Neural progenitor cell (in vitro differentiated cells): Measurements from ENCODE around the gene MEGF6. TPM values are rescaled to one million over a fixed set of nuclear protein-coding genes. Genes with fewer than 3 reads are reported as not detected.

Experiments
- DNase-seq: peaks from one replicate; pipeline ENCODE4 v3.0.0-alpha.2; 2016; ENCODE audit warnings: low spot score
- H2AFZ ChIP-seq: fragments of 200-600 bp; sonication (generic); replicated peaks from 2 replicates; pipeline ENCODE4 v1.6.1; 2016; ENCODE audit warnings: antibody characterized with exemption
- H3F3A ChIP-seq: fragments of 200-600 bp; sonication (generic); 2 replicates; pipeline ENCODE4 v1.6.1; 2016; ENCODE audit warnings: antibody characterized with exemption, low read depth
- H3K27ac ChIP-seq: fragments of 200-600 bp; sonication (generic); 2 replicates; pipeline ENCODE4 v1.5.1; 2016; ENCODE audit warnings: mild to moderate bottlenecking
- H3K27me3 ChIP-seq: fragments of 200-600 bp; sonication (generic); 2 replicates; pipeline ENCODE4 v1.6.1; 2016; ENCODE audit warnings: mild to moderate bottlenecking, moderate library complexity
- H3K36me3 ChIP-seq: fragments of 200-600 bp; sonication (generic); 2 replicates; pipeline ENCODE4 v1.5.1; 2016
- H3K4me1 ChIP-seq: fragments of 200-600 bp; sonication (generic); 2 replicates; pipeline ENCODE4 v1.6.1; 2016; ENCODE audit warnings: mixed run types
- H3K4me2 ChIP-seq: fragments of 200-600 bp; sonication (generic); 2 replicates; pipeline ENCODE4 v1.6.1; 2016
- H3K4me3 ChIP-seq: fragments of 200-600 bp; sonication (generic); 2 replicates; pipeline ENCODE4 v1.5.1; 2016
- H3K79me2 ChIP-seq: fragments of 200-600 bp; sonication (generic); 2 replicates; pipeline ENCODE4 v1.6.1; 2016; ENCODE audit warnings: low read depth
- H3K9ac ChIP-seq: fragments of 200-600 bp; sonication (generic); 2 replicates; pipeline ENCODE4 v1.6.1; 2016
- H3K9me3 ChIP-seq: fragments of 200-600 bp; sonication (generic); 2 replicates; pipeline ENCODE4 v1.5.1; 2016; ENCODE audit warnings: low read depth
- H4K20me1 ChIP-seq: fragments of 200-600 bp; sonication (generic); 2 replicates; pipeline ENCODE4 v1.6.1; 2016; ENCODE audit warnings: low read depth
- H3K27ac Mint-ChIP-seq: 3 replicates; pipeline ENCODE4 v1.8.0; 2021; ENCODE audit warnings: mixed read lengths
- H3K27me3 Mint-ChIP-seq: 2 replicates; pipeline ENCODE4 v1.8.0; 2022; ENCODE audit warnings: low read depth, mild to moderate bottlenecking, inconsistent platforms, moderate library complexity, mixed read lengths; ENCODE audit not compliant: insufficient read depth
- H3K36me3 Mint-ChIP-seq: 3 replicates; pipeline ENCODE4 v1.8.0; 2021; ENCODE audit warnings: mixed read lengths
- H3K4me1 Mint-ChIP-seq: 3 replicates; pipeline ENCODE4 v1.8.0; 2021; ENCODE audit warnings: mixed read lengths
- H3K4me3 Mint-ChIP-seq: 3 replicates; pipeline ENCODE4 v1.8.0; 2021; ENCODE audit warnings: mild to moderate bottlenecking, moderate library complexity, mixed read lengths
- H3K9me3 Mint-ChIP-seq: 3 replicates; pipeline ENCODE4 v1.8.0; 2020; ENCODE audit warnings: mixed read lengths
- CTCF ChIP-seq: fragments of 200-600 bp; sonication (generic); IDR thresholded peaks from 2 replicates; pipeline ENCODE4 v1.5.1; 2017; ENCODE audit warnings: antibody characterized with exemption, mild to moderate bottlenecking
- EZH2 ChIP-seq: fragments of 200-600 bp; sonication (generic); IDR thresholded peaks from 2 replicates; pipeline ENCODE4 v1.6.1; 2017; ENCODE audit warnings: antibody characterized with exemption, mild to moderate bottlenecking, moderate library complexity
- EZH2phosphoT487 ChIP-seq: fragments of 200-600 bp; sonication (generic); IDR thresholded peaks from 2 replicates; pipeline ENCODE4 v1.6.1; 2017; ENCODE audit warnings: antibody characterized with exemption
- total RNA-seq: library from RNA; depleted of rRNA; stranded (reverse); fragments of >200 nt; gene quantifications from 2 replicates; pipeline ENCODE4 v1.2.3, GENCODE V29; 2015; ENCODE audit warnings: low replicate concordance

The MEGF6 gene
- total RNA-seq, 1 donor from 2014 or later: 1.7 TPM

DNA sequence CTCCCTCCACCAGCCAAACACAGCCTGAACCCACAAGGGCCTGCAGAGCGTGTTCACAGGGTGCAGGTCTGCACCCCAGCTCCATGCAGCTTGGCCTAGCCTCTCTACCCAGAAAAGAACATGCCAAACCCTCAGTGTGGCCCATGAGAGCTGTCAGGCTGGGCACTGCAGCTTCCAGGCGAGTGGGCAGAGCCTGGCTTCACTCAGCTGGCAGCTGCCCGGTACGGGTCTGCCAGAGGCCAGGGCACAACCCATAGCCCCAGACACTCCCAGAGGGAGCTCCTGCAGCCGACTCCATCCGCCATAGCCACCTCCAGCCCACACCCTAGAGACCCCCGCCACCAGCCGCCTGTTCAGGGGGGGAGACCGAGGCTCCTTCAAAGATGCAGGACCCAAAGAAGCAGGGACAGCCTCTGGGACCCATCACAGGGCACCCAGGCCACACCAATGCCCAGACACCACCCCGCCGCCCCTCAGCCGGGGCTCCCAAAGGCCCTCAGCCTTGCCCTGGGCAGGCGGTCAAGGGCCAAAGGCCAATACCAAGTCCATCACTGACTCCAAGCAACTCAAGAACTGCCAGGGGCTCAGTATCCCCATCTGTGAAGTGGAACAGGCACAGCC is 42.4 kb downstream of the MEGF6 start:
- no peaks in the 10 kb centered on the region for H3K27me3 ChIP-seq
- H3K9ac ChIP-seq: no peak overlapping the region
- H3K27me3 Mint-ChIP-seq: peaks cover 2% of the 10 kb centered on the region
- H3K4me1 Mint-ChIP-seq: peaks cover 2% of the 10 kb centered on the region
- H3K36me3 ChIP-seq: no peaks in the 10 kb centered on the region
- H3K4me1 ChIP-seq: no peaks in the 10 kb centered on the region
- no peak overlapping the region for H3K4me2 ChIP-seq
- no peaks in the 10 kb centered on the region for H3K9me3 ChIP-seq
- H2AFZ ChIP-seq: no peak overlapping the region
- peaks cover 5% of the 10 kb centered on the region for H4K20me1 ChIP-seq
- no peak overlapping the region for H3K27ac ChIP-seq
- H3K4me3 ChIP-seq: no peak overlapping the region
- no peaks in the 10 kb centered on the region for H3K79me2 ChIP-seq
- H3K4me3 Mint-ChIP-seq: no peak overlapping the region
- H3K9me3 Mint-ChIP-seq: no peaks in the 10 kb centered on the region
- H3F3A ChIP-seq: no peaks in the 10 kb centered on the region
- peak overlapping the region; percentile 57 for H3K27ac Mint-ChIP-seq
- no peak for TF ChIP-seq EZH2phosphoT487
- no peak for TF ChIP-seq EZH2
- TF ChIP-seq CTCF: no peak
- H3K36me3 Mint-ChIP-seq: no peaks in the 10 kb centered on the region
- DNase-seq: no peak

DNA sequence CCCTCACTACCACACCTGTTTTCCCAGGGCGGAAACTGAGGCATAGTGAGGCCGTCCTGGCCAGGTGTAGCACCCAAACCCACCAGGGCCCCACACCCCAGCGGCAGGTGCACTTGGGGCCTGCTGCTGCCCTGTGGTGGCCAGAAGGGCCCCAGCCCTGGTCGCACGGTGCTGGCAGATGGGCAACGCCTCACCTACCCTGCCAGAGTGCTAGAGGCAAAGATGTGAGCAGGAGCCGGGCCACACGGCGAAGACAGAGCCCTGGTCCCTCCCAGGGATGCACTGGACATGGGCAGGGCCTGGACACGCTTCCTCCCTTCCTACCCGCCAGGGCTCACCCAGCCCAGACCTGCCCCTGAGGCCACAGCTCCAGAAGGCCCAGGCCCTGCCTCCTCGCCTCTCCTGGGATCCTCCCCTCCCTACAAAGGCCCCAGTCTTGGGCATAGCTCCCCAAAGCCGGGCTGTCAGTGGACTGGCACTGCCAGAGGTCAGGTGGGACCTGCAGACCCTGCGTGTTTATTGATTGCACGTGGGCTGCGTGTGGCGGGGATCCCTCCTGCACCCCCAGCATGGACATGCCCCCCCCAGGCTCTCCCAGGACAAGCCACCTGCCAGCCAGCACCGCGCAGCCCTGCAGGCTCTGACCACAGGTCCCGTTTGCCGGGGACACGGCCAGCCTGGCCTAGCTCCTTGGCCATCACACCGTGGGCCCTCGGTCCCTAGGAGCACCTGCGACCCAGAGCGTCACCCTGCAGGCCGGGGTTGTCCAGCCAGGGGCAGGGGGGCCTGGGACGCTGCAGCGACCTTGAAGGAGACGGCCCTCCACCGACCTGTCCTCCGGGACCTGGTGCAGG is 44.1 kb downstream of the MEGF6 start:
- no peak overlapping the region for H3K9ac ChIP-seq
- peaks cover 2% of the 10 kb centered on the region for H3K27me3 Mint-ChIP-seq
- H3K36me3 Mint-ChIP-seq: no peaks in the 10 kb centered on the region
- H3K9me3 Mint-ChIP-seq: no peaks in the 10 kb centered on the region
- H3K4me1 ChIP-seq: no peaks in the 10 kb centered on the region
- no peaks in the 10 kb centered on the region for H3K36me3 ChIP-seq
- peaks cover 4% of the 10 kb centered on the region for H3K4me1 Mint-ChIP-seq
- no peaks in the 10 kb centered on the region for H3K27me3 ChIP-seq
- no peak overlapping the region for H3K4me3 Mint-ChIP-seq
- no peak overlapping the region for H3K27ac Mint-ChIP-seq
- TF ChIP-seq EZH2phosphoT487 (no peak), CTCF (no peak), EZH2 (no peak)
- H3F3A ChIP-seq: no peaks in the 10 kb centered on the region
- no peak overlapping the region for H2AFZ ChIP-seq
- H4K20me1 ChIP-seq: peaks cover 5% of the 10 kb centered on the region
- H3K9me3 ChIP-seq: no peaks in the 10 kb centered on the region
- H3K27ac ChIP-seq: no peak overlapping the region
- DNase-seq: no peak
- H3K79me2 ChIP-seq: no peaks in the 10 kb centered on the region
- H3K4me2 ChIP-seq: no peak overlapping the region
- no peak overlapping the region for H3K4me3 ChIP-seq

GRCh38 chr1:3566003-3566885 is 45.1 kb downstream of the MEGF6 start:
- Histone ChIP-seq H3K9ac (no peak overlapping the region), H3K4me2 (no peak overlapping the region), H3F3A (no peaks in the 10 kb centered on the region), H3K36me3 (no peaks in the 10 kb centered on the region), H2AFZ (no peak overlapping the region), H3K9me3 (no peaks in the 10 kb centered on the region), H3K27ac (no peak overlapping the region), H3K4me3 (no peak overlapping the region), H3K79me2 (no peaks in the 10 kb centered on the region), H3K27me3 (no peaks in the 10 kb centered on the region), H3K4me1 (no peaks in the 10 kb centered on the region), H4K20me1 (peaks cover 5% of the 10 kb centered on the region)
- Mint-ChIP-seq H3K9me3 (no peaks in the 10 kb centered on the region), H3K27me3 (peaks cover 2% of the 10 kb centered on the region), H3K27ac (no peak overlapping the region), H3K36me3 (no peaks in the 10 kb centered on the region), H3K4me1 (peaks cover 7% of the 10 kb centered on the region), H3K4me3 (no peak overlapping the region)
- TF ChIP-seq CTCF: no peak
- no peak for TF ChIP-seq EZH2phosphoT487
- no peak for TF ChIP-seq EZH2
- DNase-seq: no peak
